Calu3 (cell line): ENCODE data around the gene ANOS1. TPM values are rescaled to one million over a fixed set of nuclear protein-coding genes. Genes with fewer than 3 reads are reported as not detected.

Experiments used
- BruUV-seq: library from RNA; stranded (reverse); fragments of 400-500 nt; replicated peaks from 2 replicates; lab custom pipeline; 2021; lab: Mats Ljungman, UMichigan
- CTCF ChIA-PET: fragments of 300-600 bp; sonication (Branson Sonifier 250); formaldehyde crosslinking; loops from one replicate; lab custom pipeline; 2022; ENCODE audit warnings: antibody characterized with exemption; lab: Charles Lee
- DNase-seq: peaks from one replicate; pipeline ENCODE4 v3.0.0; 2022
- H3K27ac Mint-ChIP-seq: one replicate; pipeline ENCODE4 v1.8.0; 2022; ENCODE audit warnings: mixed read lengths; ENCODE audit not compliant: unreplicated experiment
- H3K27me3 Mint-ChIP-seq: one replicate; pipeline ENCODE4 v1.8.0; 2022; ENCODE audit warnings: mixed read lengths; ENCODE audit not compliant: unreplicated experiment
- H3K36me3 Mint-ChIP-seq: one replicate; pipeline ENCODE4 v1.8.0; 2022; ENCODE audit warnings: mild to moderate bottlenecking, moderate library complexity, mixed read lengths; ENCODE audit not compliant: insufficient read depth, unreplicated experiment
- H3K4me1 Mint-ChIP-seq: one replicate; pipeline ENCODE4 v1.8.0; 2022; ENCODE audit warnings: mild to moderate bottlenecking, low read depth, mixed read lengths; ENCODE audit not compliant: unreplicated experiment
- H3K4me3 Mint-ChIP-seq: one replicate; pipeline ENCODE4 v1.8.0; 2022; ENCODE audit warnings: mild to moderate bottlenecking, low read depth, moderate library complexity, mixed read lengths; ENCODE audit not compliant: unreplicated experiment
- H3K9me3 Mint-ChIP-seq: one replicate; pipeline ENCODE4 v1.8.0; 2022; ENCODE audit warnings: low read depth, mixed read lengths; ENCODE audit not compliant: unreplicated experiment
- CTCF ChIP-seq: fragments of 200-600 bp; IDR thresholded peaks from one replicate; pipeline ENCODE4 v1.8.0; 2022; ENCODE audit warnings: antibody characterized with exemption; ENCODE audit not compliant: unreplicated experiment
- intact Hi-C: fragments of 100-400 bp; cut with micrococcal nuclease; formaldehyde crosslinking; loops from one replicate; pipeline ENCODE4 v1.10.0; 2022; ENCODE audit not compliant: unreplicated experiment
- total RNA-seq: library from RNA; stranded (reverse); gene quantifications from 2 replicates; pipeline ENCODE4 v1.2.3, GENCODE V29; 2022

ANOS1 gene
- total RNA-seq, 1 experiment from 2014 or later = 0.33 TPM

DNA sequence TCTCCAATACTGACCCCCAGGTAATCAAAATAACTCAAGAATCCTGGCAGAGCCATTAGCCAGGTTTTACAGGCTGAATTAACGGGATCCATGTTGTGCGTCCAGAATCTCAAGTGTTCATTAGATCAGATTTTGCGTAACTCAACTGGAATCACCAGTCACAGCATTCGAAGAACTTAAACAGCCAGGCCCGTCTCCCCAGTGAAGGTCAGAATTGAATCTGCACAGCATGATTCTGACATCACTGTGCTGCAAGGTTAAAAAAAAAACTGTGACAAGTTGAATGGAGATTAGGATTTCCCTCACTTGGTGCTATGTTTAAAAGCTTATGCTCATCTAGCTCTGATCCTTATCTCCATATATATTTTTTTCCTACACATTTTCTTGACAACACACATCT is 96.1 kb downstream of the ANOS1 start:
- peaks cover 5% of the 10 kb centered on the region for H3K27me3 Mint-ChIP-seq
- H3K4me3 Mint-ChIP-seq = no peak overlapping the region
- no peak overlapping the region for H3K27ac Mint-ChIP-seq
- CTCF ChIA-PET = no interaction called here
- TF ChIP-seq CTCF = no peak
- peaks cover 1% of the 10 kb centered on the region for H3K9me3 Mint-ChIP-seq
- H3K36me3 Mint-ChIP-seq = no peaks in the 10 kb centered on the region
- no TSS peak for BruUV-seq
- intact Hi-C loops = no loop called here
- no peak for DNase-seq
- no peaks in the 10 kb centered on the region for H3K4me1 Mint-ChIP-seq

DNA sequence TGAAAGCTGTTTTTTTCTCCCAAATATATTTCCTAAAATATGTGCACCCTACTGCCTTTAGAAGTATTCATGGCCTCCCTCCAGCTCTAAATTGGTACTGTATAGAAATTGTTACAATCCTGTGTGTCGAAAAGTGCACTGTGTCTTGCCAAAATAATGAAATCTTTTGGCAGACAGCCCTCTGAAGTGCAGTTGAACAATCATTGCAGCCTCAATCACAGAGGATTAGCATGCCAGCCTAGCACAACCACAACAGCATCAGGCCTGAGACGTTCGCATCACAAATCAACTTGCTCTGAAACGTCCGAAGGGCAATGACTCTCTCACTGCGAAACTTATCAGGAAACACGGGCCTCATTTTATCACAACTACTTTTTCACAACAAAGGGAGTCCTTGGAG is 99.0 kb downstream of the ANOS1 start:
- intact Hi-C loops = no loop called here
- H3K4me3 Mint-ChIP-seq = no peak overlapping the region
- H3K27ac Mint-ChIP-seq = no peak overlapping the region
- no peaks in the 10 kb centered on the region for H3K27me3 Mint-ChIP-seq
- CTCF ChIA-PET = no interaction called here
- no peak for TF ChIP-seq CTCF
- no peaks in the 10 kb centered on the region for H3K36me3 Mint-ChIP-seq
- no TSS peak for BruUV-seq
- H3K9me3 Mint-ChIP-seq = peaks cover 4% of the 10 kb centered on the region
- no peak for DNase-seq
- H3K4me1 Mint-ChIP-seq = no peaks in the 10 kb centered on the region

DNA sequence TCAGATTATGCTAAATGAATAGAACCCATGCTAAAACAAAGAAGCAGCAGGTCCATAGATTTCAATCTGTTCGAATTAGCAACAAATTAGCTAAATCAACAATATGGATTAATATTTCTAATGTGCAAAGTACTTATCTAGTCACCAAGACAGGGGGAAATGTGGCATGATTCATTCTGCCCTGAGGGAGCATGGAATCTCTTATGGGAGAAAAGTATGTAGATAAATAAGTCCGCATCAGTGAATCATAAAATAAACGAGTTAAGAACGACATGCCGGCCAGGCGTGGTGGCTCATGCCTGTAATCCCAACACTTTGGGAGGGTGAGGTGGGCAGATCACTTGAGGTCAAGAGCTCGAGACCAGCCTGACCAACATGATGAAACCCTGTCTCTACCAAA is 102.1 kb downstream of the ANOS1 start:
- no peaks in the 10 kb centered on the region for H3K27me3 Mint-ChIP-seq
- BruUV-seq = no TSS peak
- CTCF ChIA-PET = no interaction called here
- no peaks in the 10 kb centered on the region for H3K4me1 Mint-ChIP-seq
- H3K4me3 Mint-ChIP-seq = no peak overlapping the region
- H3K27ac Mint-ChIP-seq = no peak overlapping the region
- H3K9me3 Mint-ChIP-seq = peaks cover 4% of the 10 kb centered on the region
- intact Hi-C loops = no loop called here
- no peak for TF ChIP-seq CTCF
- no peaks in the 10 kb centered on the region for H3K36me3 Mint-ChIP-seq
- no peak for DNase-seq

DNA sequence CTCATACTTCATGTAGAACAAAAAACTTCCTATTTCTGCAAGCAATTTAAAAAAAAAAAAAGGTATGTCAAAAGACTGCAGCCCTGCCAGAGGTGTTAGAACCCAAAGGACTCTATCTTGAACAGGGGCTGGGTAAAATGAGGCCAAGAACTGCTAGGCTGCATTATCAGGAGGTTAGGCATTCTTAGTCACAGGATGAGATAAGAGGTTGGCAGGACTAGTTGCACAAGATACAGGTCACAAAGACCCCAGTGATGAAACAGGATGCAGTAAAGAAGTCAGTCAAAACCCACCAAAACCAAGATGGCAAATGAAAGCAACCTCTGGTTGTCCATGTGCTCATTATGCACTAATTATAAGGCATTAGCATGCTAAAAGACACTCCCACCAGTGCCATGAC is 104.1 kb downstream of the ANOS1 start:
- BruUV-seq = no TSS peak
- no peak for DNase-seq
- CTCF ChIA-PET = no interaction called here
- no peaks in the 10 kb centered on the region for H3K27me3 Mint-ChIP-seq
- no peak for TF ChIP-seq CTCF
- no peak overlapping the region for H3K27ac Mint-ChIP-seq
- H3K36me3 Mint-ChIP-seq = no peaks in the 10 kb centered on the region
- no peaks in the 10 kb centered on the region for H3K4me1 Mint-ChIP-seq
- peaks cover 4% of the 10 kb centered on the region for H3K9me3 Mint-ChIP-seq
- H3K4me3 Mint-ChIP-seq = no peak overlapping the region
- intact Hi-C loops = no loop called here

GRCh38 chrX:8607326-8607725 is 124.6 kb downstream of the ANOS1 start:
- H3K27me3 Mint-ChIP-seq = no peaks in the 10 kb centered on the region
- no TSS peak for BruUV-seq
- H3K4me3 Mint-ChIP-seq = no peak overlapping the region
- no peak overlapping the region for H3K27ac Mint-ChIP-seq
- H3K9me3 Mint-ChIP-seq = peaks cover 5% of the 10 kb centered on the region
- no peak for DNase-seq
- no peaks in the 10 kb centered on the region for H3K36me3 Mint-ChIP-seq
- H3K4me1 Mint-ChIP-seq = no peaks in the 10 kb centered on the region
- no peak for TF ChIP-seq CTCF
- intact Hi-C loops = no loop called here
- CTCF ChIA-PET = no interaction called here
